ENCODE results near the gene PACS1.
"Not testable (repeated sequence)": the region's sequence is repeated elsewhere in the genome, so short reads cannot be mapped to it uniquely, and the experiment has no call there.

The PACS1 gene

DNA sequence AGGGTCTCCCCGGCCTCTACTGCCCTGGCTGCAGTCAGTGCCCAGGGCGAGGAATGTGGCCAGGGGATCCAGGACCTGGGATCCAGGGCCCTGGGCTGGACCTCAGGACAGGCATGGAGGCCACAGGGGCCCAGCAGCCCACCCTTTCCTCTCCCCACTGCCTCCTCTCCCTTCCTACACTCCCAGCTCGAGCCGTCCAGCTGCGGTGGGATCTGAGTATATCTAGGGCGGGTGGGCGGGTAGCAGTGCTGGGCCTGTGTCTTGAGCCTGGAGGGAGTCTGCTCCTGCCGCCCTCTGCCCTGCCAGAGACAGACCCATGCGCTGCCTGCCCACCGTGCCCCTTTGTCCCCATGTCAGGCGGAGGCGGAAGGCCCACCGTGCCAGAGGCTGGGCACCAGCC, 206.5 kb downstream of the PACS1 start:
- not testable (repeated sequence) for DNase-seq (ENCODE audit: low read depth)

DNA sequence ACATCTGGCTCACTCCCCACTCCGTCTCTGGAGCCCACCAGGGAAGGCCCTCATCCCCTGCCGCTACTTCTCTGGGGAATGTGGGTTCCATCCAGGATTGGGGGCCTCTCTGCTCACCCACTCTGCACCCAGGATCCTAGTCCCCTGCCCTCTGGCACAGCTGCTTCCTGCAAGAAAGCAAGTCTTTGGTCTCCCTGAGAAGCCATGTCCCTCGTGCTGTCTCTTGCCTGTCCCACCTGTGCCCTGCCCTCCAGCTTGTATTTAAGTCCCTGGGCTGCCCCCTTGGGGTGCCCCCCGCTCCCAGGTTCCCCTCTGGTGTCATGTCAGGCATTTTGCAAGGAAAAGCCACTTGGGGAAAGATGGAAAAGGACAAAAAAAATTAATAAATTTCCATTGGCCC, 207.0 kb downstream of the PACS1 start:
- not testable (repeated sequence) for DNase-seq (ENCODE audit: low read depth)

DNA sequence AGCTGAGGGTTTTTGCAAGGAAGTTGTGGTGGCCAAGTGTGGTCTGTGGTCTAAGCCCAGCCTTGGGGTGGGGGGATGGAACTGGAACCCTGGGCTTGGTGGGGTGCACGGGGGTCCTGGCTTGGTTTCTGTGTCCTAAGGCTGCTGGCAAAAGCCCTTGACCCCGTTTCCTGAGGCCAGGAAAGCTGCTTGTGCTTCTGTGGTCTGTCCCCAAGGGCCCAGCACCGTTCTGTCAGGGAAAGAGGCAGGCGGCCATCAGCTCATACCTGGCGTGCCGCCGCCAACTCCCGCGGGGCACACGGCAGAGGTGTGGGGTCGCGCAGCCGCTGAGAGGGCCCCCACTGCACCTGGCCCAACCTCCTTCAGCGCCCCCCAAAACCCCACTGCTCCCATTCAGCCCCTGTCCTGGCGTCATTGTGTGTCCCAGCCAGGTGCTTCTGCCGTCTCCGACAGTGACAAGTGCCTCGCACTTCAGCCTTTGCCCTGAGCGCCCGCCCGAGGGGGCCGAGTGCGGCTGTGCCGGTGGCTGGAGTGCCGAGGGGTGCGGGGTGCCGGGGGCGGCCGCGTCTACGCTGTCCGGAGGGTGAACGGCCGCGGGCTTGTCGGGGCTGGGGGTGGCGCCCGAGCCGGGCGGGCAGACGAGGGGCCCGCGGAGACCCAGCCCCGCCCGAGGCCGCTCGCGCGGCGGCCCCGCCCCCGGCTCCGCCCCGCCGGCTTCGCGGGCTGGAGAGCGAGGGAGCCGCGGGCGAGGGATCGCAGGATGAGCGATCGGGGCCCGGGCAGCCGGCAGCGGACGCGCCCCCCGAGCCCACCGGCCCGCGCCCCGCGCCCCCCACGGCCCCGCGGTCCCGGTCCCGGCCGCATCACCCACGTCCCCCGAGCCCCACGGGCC, 207.6 kb downstream of the PACS1 start, which contains the start of gene CNIH2:
TSS of gene CNIH2 (plus strand) at position 705 of the 892 bp plus-strand sequence. CDS start 282 bp downstream, outside the sequence.
- no peak for DNase-seq (ENCODE audit: low read depth)

DNA sequence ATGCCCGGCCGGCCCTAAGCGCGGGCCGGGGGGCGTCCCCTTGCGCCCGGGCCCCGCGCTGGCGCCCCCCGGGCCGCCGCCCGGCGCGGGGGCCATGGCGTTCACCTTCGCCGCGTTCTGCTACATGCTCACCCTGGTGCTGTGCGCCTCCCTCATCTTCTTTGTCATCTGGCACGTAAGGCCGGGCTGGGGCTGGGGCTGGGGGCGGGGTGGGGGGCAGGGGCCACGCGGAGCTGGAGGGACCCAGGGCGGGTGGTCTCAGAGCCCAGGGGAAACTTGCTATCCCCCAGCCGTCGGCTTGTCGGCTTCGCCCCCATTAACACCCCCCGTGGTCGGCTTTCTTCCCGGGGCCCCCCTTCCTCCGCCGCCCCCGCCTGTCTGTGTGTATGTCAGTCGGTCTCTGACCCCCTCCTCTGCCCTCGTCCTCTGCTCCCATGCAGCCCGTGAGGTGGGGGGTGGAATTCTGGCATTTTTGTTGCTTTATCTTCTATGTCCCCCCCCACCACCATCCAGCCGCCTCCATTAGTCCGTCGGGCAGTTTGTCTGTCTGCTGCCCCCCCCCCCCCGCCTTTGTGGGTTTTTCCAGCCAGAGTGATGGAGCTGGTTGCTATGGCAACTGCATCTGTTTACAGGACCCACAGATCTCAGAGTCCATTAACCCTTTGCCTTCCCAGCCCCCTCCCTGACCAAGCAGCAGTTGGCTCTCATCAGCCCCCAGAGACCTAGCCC, 208.5 kb downstream of the PACS1 start:
- DNase-seq (ENCODE audit: low read depth): no peak

DNA sequence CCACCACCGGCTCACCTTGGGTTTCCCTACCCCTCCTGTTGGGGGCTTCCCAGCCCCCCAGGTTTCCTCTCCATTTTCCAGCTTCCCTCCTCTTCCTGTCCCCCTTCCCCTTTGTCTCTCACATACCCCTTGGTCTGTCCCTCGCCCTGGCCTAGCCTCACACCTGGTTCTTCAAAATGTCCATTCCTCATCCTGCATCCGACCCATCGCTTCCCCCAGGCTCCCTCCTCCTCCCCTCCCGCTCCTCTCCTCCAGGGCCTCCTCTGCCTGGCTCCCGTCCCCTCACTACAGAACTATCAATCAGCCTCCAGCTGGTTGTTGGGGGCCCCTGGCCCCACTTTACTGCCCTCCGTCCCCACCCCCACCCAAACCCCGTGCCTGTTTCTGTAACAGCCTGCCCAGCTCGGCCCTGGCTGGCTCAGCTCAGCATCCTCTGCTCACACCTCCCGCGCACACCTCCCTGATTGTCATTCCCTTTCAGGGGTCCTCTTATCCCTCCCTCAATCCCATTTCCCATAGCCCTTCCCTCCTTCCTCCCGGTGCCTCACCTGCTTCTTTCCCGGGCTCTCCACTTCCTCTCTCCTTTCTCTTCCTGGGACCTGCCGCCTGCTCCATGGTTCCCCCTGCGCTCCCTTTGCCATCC, 209.1 kb downstream of the PACS1 start:
- no peak for DNase-seq (ENCODE audit: low read depth)

DNA sequence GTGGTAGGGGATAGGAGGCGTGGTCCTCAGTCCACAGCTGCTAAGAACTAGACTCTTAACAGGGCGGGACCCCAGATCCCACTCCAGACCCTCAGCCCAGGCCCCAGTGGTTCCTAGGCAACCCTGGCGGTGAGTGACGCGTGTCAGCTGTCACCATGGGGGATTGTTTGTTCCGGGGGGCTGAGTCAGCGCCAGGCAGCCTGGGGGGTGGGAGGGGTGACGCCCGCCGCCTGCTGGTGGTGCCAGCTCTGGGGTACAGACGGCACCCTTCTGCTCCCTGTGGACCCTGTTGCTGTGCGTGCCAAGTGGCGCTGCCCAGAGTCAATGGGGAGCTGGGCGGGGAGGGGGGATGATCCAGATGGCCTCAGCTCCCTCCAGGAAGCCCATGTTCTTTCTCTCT, 210.4 kb downstream of the PACS1 start:
- no peak for DNase-seq (ENCODE audit: low read depth)

DNA sequence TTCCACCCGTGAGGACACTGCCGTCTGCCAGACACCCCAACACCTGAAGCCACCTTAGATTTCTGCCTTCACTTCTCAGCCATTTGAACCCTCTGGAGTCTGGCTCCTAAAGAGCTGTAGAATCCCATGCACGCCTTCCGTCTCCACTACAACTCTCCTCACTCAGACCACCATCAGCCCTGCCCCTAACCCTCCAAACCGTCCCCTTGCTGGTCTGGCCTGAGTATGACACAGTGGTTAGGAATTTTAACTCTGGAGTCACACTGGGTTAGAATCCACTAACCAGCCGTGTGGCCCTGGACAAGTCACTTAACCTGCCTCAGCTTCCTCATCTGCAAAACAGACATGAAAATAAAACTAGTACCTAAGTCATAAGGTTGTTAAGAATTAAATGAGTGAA, 210.9 kb downstream of the PACS1 start:
- no peak for DNase-seq (ENCODE audit: low read depth)

DNA sequence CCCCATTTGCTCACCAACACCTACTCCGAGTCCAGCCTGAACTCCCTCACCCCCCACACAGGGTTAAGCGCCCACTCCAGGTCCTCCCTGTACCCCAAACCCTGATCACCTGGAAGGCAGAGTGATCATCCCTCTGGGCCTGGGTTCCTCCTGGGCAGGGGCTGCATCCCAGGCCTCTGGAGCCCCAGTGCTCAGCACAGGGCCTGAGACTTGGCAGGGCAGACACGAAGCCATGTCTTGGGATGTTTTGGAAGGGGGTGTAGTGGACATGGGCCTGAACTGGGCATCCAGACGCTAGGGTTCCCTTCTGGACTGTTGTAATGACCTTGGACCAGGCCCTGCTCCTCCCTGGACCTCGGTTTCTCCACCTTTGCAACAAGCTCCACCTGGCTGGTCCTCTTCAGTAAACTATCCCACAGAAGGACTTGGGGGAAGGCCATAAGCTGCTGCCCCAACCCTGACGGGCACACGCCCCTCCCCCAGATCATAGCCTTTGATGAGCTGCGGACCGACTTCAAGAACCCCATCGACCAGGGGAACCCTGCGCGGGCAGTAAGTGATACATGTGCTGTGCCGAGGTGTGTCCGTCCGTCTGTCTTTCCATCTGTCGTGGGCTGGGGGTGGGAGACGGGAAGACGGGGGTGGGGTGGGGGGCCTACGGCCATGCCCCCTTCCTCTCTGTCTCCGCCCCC, 211.8 kb downstream of the PACS1 start:
- no peak for DNase-seq (ENCODE audit: low read depth)

DNA sequence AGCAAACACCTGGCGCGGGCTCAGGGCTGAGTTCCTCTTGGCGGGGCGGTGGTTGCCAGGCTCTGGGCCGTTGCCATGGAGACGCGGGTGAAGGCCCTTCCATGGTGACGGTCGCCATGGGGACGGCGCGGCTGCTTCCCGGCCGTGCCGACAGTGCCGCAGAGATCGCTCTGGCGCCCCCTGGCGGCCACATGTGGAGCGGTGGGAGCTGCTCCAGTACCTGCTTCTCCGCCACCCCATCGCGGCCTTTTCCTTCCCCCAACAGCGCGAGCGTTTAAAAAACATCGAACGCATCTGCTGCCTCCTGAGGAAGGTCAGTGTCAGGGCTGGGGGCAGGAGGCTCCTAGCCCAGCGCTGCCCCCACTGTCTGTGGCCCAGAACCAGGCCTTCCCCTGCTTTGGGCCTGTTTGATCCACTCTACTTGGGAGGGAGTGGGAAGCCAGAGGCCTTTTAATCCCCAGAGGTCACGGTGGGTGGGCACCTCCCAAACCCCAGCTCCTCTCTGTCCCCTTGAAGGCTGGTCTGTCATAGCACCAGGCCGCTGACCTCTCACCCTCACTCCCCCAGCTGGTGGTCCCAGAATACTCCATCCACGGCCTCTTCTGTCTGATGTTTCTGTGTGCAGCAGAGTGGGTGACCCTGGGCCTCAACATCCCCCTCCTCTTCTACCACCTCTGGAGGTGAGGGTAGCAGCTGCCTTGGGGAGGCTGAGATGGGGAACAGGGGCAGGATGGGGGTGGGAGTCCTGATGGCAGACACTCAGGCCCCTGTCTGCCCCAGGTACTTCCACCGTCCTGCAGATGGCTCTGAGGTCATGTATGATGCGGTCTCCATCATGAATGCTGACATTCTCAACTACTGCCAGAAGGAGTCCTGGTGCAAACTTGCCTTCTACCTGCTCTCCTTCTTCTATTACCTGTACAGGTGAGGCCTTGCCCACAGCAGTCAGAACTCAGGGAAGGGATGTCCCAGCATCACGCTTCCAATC, 212.7 kb downstream of the PACS1 start:
- DNase-seq (ENCODE audit: low read depth): peak; percentile 100

DNA sequence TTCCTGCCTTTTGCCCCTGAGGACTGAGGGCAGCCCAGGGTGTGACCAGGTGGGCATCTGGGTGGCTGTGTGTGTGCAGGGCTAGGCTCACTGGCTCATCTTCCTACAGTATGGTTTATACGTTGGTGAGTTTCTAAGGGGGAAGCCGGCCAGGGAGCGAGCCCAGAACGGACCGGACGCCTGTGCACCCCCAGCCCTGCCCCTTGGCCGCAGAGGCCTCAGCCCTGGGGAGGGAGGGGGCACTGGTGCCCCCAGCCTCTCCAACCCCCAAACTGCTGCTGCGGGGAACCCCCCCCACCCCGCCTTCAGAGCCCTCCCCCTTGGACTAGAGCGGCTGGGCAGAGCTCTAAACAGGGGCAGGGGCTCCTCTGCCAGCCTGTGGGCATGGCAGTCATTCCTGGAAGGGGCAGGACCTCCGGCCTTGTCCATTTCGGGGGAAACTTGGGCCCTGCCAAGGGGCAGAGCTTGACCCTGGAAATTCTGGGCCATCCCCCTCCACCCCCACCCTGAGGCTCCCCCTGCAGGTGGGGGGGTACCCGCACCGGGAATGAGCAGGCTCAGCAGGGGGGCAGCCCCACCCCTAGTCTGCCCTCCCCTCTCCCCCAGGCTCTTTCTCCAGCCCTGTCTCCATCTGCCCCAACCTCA, 213.5 kb downstream of the PACS1 start:
- DNase-seq (ENCODE audit: low read depth): no peak

DNA sequence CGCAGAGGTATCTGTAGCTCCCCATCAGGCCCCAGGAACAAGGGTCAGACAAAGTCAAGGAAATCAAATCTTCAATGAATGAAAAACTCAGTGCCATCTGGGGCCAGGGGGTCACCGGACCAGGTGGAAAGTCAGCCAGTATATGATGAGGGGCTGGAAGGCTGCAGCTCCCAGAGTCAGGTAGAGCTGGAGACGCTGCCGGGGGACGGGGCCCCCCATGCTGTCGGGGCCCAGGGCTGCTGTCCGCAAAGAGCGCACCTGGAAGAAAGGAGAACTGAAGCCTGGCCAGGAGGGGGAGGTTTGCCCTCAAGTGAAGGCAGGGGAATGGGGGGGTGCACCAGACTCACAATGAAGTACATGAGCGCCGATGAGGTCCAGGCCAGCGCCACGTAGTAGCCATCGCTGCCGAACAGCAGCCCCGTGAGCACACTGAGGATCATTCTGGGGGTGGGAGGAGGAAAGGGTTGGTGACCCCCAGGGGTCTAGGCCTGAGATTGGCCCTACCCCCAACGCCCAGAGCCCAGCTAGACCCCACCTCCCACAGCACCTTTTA, 214.5 kb downstream of the PACS1 start:
- DNase-seq (ENCODE audit: low read depth): no peak

DNA sequence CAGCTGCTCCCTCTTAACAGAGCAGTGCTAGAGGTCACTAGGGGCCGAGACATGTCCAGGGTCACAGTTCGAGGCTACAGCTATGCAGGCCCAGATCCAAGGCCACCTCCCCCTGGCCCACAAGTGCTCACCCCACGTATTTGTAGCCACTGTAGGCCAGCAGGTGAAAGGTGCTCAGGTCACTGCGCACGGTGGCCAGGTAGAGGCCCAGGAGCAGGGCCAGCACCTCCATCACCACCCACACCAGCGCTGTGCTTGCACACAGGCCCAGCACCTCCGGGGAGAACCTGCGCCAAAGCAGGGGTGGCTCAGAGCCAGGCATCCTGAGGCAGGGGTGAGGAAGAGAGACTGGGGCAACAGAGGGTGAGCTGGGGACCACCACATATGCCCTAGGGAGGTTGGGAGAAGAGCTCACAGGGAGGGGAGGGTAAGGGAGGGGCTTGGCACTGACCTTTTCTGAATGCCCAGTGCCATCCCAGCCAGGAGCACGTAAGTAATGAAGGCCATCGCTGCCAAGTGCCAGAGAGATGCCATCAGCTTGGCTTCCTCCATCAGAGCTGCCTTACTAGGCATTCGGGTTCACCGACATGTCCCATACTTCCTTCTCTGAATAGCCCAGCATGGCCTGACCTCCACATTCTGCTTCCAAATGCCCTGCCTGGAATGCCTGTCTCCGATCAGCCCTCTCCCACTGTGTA, 215.3 kb downstream of the PACS1 start:
- DNase-seq (ENCODE audit: low read depth): no peak

DNA sequence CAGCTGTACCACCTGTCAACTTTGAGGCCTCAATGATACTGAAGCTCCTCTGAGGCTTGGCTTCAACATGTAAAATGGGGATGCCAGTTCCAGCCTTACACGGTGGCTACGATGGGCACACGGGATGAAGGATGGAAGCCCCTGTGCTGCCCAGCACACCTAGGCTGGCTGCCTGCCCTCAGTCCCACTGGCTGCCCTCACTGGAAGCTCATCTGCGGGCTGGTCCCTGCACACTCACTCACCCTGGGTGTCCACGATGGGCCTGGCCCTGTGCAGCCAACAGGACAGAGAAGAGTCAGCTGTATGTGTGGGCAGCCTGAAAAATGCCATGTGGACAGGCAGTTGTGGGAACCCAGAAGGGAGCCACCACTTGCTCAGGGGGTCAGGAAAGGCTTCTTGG, 216.6 kb downstream of the PACS1 start:
- no peak for DNase-seq (ENCODE audit: low read depth)

DNA sequence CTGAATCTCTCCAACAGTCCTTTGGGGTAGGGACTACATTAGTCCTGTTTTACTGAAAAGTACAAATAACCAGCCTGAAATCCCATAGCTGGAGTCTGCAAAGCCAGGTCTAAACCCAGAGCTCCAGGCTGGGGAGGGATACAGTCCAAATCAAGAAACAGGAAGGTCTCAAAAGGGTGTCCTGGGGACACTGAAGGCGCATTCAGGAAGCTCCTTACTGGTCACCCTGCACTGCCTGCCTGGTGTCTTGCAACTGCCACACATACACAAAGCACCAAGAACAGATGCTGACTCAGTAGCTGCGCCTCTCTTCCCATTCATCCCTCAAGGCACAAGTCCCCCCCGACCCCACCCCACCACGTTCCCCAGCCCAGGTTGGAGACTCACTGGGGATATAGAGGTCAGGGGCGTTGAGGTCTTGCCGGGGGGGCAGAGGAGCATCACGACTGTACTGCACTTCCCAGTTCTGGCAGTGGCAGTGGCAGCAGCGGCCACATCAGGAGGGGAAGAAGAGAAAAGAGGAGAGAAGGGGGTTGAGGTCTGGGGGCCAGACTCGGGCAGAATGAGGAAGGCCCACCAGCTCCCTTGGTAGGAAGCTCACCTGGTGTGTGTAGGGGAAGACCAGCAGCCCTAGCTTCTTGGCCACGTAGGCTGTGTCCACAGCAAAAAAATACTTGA, 217.3 kb downstream of the PACS1 start:
- no peak for DNase-seq (ENCODE audit: low read depth)

DNA sequence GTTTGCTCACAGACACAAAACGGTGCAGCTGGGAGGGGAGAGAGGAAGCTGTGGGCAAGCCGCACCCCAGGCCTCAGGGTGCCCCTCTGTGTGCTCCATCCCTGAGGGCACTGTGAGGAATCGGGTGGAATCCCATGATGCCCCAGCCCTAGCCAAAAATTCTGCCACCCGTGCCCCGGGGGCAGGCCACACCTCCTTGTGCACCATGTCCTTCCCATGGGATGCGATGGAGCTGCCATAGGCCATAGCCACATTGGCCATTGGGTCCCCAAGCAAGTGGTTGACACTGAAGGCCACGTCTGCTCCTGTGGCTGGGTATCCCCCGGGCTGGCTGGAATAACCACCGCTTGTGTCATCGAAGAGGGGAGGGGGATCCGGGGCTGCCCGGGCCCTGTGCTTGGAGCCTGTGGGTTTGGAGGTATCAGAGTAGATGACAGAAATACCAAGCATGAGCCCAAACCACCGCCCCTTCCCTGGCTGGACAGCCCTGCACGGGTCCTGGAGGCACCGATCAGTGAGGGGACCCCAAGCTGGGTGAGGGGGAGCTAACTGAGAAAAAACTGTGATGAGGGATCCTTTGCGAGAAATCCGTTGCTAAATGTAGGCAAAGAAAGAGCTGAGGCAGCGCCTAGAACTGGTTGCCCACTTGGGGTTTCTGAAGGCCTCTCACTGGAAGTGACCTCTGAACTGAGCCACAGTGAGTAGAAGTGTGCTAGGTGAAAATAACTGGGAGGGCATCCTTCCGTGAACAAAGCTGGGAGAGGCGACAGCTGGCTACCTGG, 218.0 kb downstream of the PACS1 start:
- DNase-seq (ENCODE audit: low read depth): no peak

DNA sequence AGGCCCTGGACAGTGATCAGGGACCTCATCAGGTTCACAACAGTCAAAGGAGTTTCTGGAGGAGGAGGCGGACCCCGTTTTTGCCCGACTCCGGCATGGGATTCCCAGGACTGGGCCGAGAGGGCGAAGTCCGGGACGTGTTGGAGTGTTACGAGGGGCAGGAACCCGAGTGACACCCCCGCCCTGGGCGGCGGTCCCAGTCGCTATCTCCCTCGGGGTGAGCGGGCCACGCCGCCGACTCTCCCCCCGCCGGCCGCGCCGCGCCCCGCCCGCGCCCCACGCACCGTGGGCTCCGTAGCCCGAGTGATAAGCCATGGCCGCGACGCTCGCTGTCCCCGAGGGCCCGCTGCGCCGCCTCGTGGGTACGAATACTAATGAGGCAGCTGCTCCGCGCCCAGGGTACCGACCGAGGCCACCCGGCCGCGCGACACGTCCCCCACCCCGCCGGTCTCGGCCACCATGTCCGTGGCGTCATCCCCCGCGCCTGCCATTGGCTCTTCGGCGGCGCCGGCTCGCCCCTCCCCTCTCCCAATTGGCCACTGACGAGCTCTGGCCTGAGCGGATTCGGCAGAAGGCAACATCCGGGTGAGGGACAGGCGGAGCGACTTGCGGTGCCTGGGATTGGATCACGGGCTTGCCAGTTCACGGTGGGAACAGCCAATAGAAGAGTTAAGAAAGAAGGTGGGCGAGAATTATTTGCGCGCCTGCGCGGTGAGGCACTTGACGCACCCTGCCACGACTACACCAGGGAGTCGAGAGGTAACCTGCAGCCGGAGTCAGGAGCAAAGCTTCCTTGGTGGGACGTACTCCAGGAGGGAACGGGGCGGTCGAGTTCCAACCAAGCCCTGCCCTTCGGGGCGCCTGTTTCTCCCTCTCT, 218.8 kb downstream of the PACS1 start, which contains the start of gene YIF1A:
TSS of gene YIF1A (minus strand) at position 473 of the 877 bp plus-strand sequence. CDS start at position 315, 158 bp downstream.
- DNase-seq (ENCODE audit: low read depth): peak; percentile 94

Measured in activated T-cell treated with anti-CD3 and anti-CD28 coated beads for 1 hour (primary cell).